Esophagus squamous epithelium (tissue), 4 donors: Measurements from ENCODE around the gene PIPOX.

Experiments used
- POLR2A ChIP-seq, 4 donors: fragments of 450-650 bp; IDR thresholded peaks; one replicate each; pipeline ENCODE4 v1.6.1; 2017; ENCODE audit warnings: antibody characterized with exemption in 4 of 4, mild to moderate bottlenecking in 4 of 4, moderate library complexity in 3 of 4
- TF ChIP-seq, protein P1 (sequence below), 6 experiments: fragments of 450-650 bp in 4 of 6; fragments of 200-600 bp in 2 of 6; sonication (generic) in 2 of 6; IDR thresholded peaks; one replicate each; pipeline ENCODE4 v1.5.1; 2016 to 2019; ENCODE audit warnings: antibody characterized with exemption in 6 of 6, mild to moderate bottlenecking in 4 of 6, moderate library complexity in 4 of 6

DNA sequence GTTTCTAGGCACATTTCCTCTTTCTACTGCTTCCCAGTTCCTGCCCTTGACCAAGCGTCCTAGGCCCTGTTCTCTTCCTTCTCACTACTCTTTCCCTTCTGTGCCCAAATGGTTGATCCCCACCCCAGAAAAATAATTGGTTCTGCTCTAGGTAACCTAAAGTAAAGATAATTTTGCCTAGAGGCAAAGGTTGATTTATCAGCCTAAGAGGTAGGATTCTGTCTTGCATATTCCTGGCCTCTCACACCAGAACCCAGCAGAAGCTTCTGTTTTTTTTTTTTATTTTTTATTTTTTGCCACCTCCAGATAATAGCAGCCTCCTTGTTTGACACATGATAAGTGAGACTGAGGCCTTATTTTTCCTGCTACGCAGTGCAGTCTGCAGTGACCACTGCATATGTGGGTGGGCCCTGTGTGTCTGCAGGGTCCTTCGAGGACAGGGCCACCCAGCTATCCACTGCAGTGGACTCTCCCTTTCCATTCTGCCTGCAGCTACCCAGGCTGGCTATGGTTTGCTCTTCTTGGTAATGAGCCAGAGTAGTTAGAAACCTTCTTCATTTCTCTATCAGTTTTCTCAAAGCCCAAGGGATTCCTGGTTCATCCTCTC lies 701 bp downstream of the PIPOX start:
- TF ChIP-seq, protein P1, sequence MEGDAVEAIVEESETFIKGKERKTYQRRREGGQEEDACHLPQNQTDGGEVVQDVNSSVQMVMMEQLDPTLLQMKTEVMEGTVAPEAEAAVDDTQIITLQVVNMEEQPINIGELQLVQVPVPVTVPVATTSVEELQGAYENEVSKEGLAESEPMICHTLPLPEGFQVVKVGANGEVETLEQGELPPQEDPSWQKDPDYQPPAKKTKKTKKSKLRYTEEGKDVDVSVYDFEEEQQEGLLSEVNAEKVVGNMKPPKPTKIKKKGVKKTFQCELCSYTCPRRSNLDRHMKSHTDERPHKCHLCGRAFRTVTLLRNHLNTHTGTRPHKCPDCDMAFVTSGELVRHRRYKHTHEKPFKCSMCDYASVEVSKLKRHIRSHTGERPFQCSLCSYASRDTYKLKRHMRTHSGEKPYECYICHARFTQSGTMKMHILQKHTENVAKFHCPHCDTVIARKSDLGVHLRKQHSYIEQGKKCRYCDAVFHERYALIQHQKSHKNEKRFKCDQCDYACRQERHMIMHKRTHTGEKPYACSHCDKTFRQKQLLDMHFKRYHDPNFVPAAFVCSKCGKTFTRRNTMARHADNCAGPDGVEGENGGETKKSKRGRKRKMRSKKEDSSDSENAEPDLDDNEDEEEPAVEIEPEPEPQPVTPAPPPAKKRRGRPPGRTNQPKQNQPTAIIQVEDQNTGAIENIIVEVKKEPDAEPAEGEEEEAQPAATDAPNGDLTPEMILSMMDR (IDR thresholded peaks at IDR 0.05): no peak
- no peak for TF ChIP-seq POLR2A (IDR thresholded peaks at IDR 0.05)
